ENCODE results near the gene MPHOSPH9. TPM values are rescaled to one million over a fixed set of nuclear protein-coding genes. Genes with fewer than 3 reads are reported as not detected.
"Not testable (repeated sequence)": the region's sequence is repeated elsewhere in the genome, so short reads cannot be mapped to it uniquely, and the experiment has no call there.

The MPHOSPH9 gene
- total and polyA plus RNA-seq, 7 donors, result 4.2 to 47.6 (median 17.4) TPM

DNA sequence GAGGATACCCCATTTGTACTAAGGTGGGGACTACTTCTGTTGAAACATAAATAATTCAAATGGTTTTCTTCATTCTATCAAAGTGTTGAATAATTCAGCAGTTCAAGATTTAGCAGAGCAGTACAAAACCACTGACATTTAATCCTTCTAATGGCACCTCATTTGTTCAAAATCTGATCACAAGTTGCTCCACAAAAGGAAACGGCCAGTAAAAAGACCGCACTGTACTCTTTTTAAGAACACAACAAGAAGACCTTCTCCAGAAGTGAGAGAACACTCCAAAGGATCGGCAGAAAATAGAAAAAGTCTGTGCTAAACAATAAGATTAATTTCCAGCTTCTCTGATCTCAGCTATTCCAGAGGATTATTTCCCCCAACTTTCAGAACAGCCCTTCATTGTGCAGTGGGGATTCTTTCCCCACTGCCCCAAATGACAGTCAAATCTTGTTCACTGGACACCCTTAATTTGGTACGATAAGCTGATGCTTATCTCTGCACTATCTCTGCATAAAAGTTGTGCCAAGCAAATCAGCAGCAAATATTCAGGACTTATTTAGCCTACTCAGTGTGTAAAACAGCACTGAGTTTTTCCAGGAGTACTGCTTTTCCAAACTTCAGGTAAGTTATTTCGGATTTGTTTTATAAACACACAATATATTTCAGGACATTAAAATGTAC lies 5.2 kb downstream of the MPHOSPH9 start:
- H3K4me3 ChIP-seq, result no peak overlapping the region
- intact Hi-C loops (cut with DNase I), result no loop called here
- no peaks in the 10 kb centered on the region for H3K9me3 ChIP-seq
- no peak for DNase-seq
- WGBS, 2 donors, result 74 to 84% methylated on average over 5 of the region's 5 CpGs
- H3K4me1 ChIP-seq, result peaks cover 0 to 14% (median 7%) of the 10 kb centered on the region in 4 donors
- no peak overlapping the region for H3K27ac ChIP-seq
- no peaks in the 10 kb centered on the region for H3K27me3 ChIP-seq
- TF ChIP-seq CTCF (IDR thresholded peaks at IDR 0.05), result no peak
- TF ChIP-seq EP300 (IDR thresholded peaks at IDR 0.05), result no peak
- TF ChIP-seq POLR2AphosphoS5 (IDR thresholded peaks at IDR 0.05), result no peak
- no peak for TF ChIP-seq POLR2A (IDR thresholded peaks at IDR 0.05)
- H3K36me3 ChIP-seq, result peaks cover 0 to 9% (median 0%) of the 10 kb centered on the region in 4 donors

DNA sequence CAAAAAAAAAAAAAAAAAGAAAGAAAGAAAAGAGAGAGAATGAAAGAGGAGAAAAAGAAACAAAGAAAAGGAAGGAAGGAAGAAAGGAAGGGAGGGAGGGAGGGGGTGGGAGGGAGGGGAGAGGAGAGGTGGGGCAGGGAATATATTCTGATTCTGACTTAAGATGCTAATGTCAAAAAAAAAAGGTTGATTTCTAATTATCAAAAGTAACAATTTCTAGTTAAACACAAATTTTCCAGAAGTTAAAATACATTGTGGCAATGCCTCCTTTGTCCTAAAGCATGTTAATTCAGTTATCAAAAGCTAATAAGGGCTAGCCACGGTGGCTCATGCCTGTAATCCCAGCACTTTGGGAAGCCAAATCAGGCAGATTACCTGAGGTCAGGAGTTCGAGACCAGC lies 7.5 kb downstream of the MPHOSPH9 start:
- TF ChIP-seq POLR2A (IDR thresholded peaks at IDR 0.05) (no peak), POLR2AphosphoS5 (IDR thresholded peaks at IDR 0.05) (no peak), CTCF (IDR thresholded peaks at IDR 0.05) (no peak), EP300 (IDR thresholded peaks at IDR 0.05) (no peak)
- H3K4me3 ChIP-seq, result no peak overlapping the region
- H3K27ac ChIP-seq, result no peak overlapping the region
- H3K36me3 ChIP-seq, result peaks cover 0 to 32% (median 3%) of the 10 kb centered on the region in 4 donors
- no peak for DNase-seq
- intact Hi-C loops (cut with DNase I), result no loop called here
- WGBS, 2 donors, result 86 to 95% methylated on average over 2 of the region's 2 CpGs
- H3K4me1 ChIP-seq, result peaks cover 0 to 5% (median 0%) of the 10 kb centered on the region in 4 donors
- H3K27me3 ChIP-seq, result no peaks in the 10 kb centered on the region
- H3K9me3 ChIP-seq, result no peaks in the 10 kb centered on the region

GRCh38 chr12:123223241-123223668 lies 9.7 kb downstream of the MPHOSPH9 start:
- TF ChIP-seq EP300 (IDR thresholded peaks at IDR 0.05) (no peak), POLR2AphosphoS5 (IDR thresholded peaks at IDR 0.05) (no peak), POLR2A (IDR thresholded peaks at IDR 0.05) (no peak), CTCF (IDR thresholded peaks at IDR 0.05) (no peak)
- H3K36me3 ChIP-seq, result peaks cover 0 to 41% (median 3%) of the 10 kb centered on the region in 4 donors
- H3K4me1 ChIP-seq, result no peaks in the 10 kb centered on the region
- DNase-seq, result no peak
- WGBS, 2 donors, result 65 to 85% methylated on average over 11 of the region's 11 CpGs
- H3K4me3 ChIP-seq, result no peak overlapping the region
- intact Hi-C loops (cut with DNase I), result loop anchor here (5.0 kb wide), 1 partner anchor 61 kb away; no protein-coding TSS in a partner anchor
- H3K9me3 ChIP-seq, result no peaks in the 10 kb centered on the region
- no peak overlapping the region for H3K27ac ChIP-seq
- no peaks in the 10 kb centered on the region for H3K27me3 ChIP-seq

DNA sequence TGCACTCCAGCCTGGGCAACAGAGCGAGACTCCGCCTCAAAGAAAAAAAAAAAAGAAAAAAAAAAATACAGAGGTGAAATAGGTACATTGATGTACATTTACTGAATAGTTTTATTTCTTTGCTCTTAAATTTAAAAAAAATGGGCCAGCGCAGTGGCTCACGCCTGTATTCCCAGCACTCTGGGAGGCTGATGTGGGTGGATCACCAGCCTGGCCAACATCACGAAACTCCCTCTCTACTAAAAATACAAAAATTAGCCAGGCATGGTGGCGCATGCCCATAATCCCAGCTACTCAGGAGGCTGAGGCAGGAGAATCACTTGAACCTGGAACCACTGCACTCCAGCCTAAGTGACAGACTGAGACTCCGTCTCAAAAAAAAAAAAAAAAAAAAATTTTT lies 25.1 kb downstream of the MPHOSPH9 start:
- H3K9me3 ChIP-seq; H3K4me3 ChIP-seq; DNase-seq; H3K27ac ChIP-seq; H3K27me3 ChIP-seq; H3K4me1 ChIP-seq; intact Hi-C loops (cut with DNase I): not testable (repeated sequence)
- WGBS, 2 donors, result 97 to 98% methylated on average over 7 of the region's 7 CpGs
- peaks cover 0 to 61% (median 3%) of the 10 kb centered on the region in 4 donors for H3K36me3 ChIP-seq

GRCh38 chr12:123206794-123207193 lies 26.1 kb downstream of the MPHOSPH9 start:
- DNase-seq; H3K4me1 ChIP-seq; H3K9me3 ChIP-seq; H3K27me3 ChIP-seq; H3K4me3 ChIP-seq; intact Hi-C loops (cut with DNase I); H3K27ac ChIP-seq: not testable (repeated sequence)
- WGBS, 2 donors, result 89 to 90% methylated on average over 3 of the region's 3 CpGs
- peaks cover 0 to 65% (median 3%) of the 10 kb centered on the region in 4 donors for H3K36me3 ChIP-seq

DNA sequence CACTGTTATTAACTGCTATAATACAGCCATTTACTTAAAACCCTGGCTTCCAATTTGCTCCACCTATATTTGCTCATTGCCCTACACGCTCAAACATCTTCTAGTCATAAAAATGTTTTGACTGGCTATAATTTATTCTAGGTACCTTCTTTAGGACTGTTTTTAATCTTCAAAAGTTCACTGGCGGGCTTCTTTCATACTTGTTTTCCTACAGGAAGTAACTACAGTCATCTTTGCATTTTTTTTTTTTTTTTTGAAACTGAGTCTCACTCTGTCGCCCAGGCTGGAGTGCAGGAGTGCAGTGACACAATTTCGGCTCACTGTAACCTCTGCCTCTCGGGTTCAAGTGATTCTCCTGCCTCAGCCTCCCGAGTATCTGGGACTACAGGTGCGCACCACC lies 32.5 kb downstream of the MPHOSPH9 start:
- Histone ChIP-seq H3K9me3 (no peaks in the 10 kb centered on the region), H3K4me3 (no peak overlapping the region), H3K27me3 (no peaks in the 10 kb centered on the region), H3K36me3 (peaks cover 0 to 48% (median 5%) of the 10 kb centered on the region in 4 donors), H3K27ac (no peak overlapping the region), H3K4me1 (no peaks in the 10 kb centered on the region)
- WGBS, 2 donors, result 77 to 80% methylated on average over 7 of the region's 7 CpGs
- intact Hi-C loops (cut with DNase I), result no loop called here
- TF ChIP-seq EP300 (IDR thresholded peaks at IDR 0.05) (no peak), POLR2A (IDR thresholded peaks at IDR 0.05) (no peak), POLR2AphosphoS5 (IDR thresholded peaks at IDR 0.05) (no peak), CTCF (IDR thresholded peaks at IDR 0.05) (no peak)
- DNase-seq, result no peak

Measured in sigmoid colon (tissue), 7 donors.